GM23338 (cell line): Measurements from ENCODE around the gene ST6GALNAC6. TPM values are rescaled to one million over a fixed set of nuclear protein-coding genes. Genes with fewer than 3 reads are reported as not detected.

ENCODE experiments used
- CREB1 ChIP-seq: fragments of 250-450 bp; sonication (Bioruptor Pico); IDR thresholded peaks from 2 replicates; pipeline ENCODE4 v1.5.0; 2020; ENCODE audit warnings: low read depth, mild to moderate bottlenecking, moderate library complexity
- EZH2phosphoT487 ChIP-seq: fragments of 200-600 bp; sonication (generic); IDR thresholded peaks from one replicate; pipeline ENCODE4 v1.8.1; 2018; ENCODE audit warnings: antibody characterized with exemption; ENCODE audit not compliant: unreplicated experiment
- JUNB ChIP-seq: IDR thresholded peaks from one replicate; pipeline ENCODE4 v1.6.1; 2016; ENCODE audit warnings: antibody characterized with exemption; ENCODE audit not compliant: unreplicated experiment
- NANOG ChIP-seq: IDR thresholded peaks from 2 replicates; pipeline ENCODE4 v1.6.1; 2016; ENCODE audit warnings: antibody characterized with exemption, borderline replicate concordance
- POLR2AphosphoS5 ChIP-seq: IDR thresholded peaks from 2 replicates; pipeline ENCODE4 v1.6.1; 2016; ENCODE audit warnings: antibody characterized with exemption, low read depth
- REST ChIP-seq: IDR thresholded peaks from one replicate; pipeline ENCODE4 v1.6.1; 2018; ENCODE audit warnings: antibody characterized with exemption; ENCODE audit not compliant: unreplicated experiment
- STAT1 ChIP-seq: IDR thresholded peaks from one replicate; pipeline ENCODE4 v1.6.1; 2016; ENCODE audit warnings: antibody characterized with exemption; ENCODE audit not compliant: unreplicated experiment
- ZNF462 ChIP-seq: fragments of 250-450 bp; sonication (Bioruptor Pico); IDR thresholded peaks from 2 replicates; pipeline ENCODE4 v1.5.0; 2020; ENCODE audit warnings: mild to moderate bottlenecking, moderate library complexity
- polyA plus RNA-seq: library from polyadenylated mRNA; unstranded; fragments of >200 nt; fragmentation: Nextera tagmentation; extraction: Ambion mirVana; gene quantifications from 2 replicates; pipeline ENCODE4 v1.2.1, GENCODE V29; 2016
- total RNA-seq: library from RNA; depleted of rRNA; stranded (reverse); fragments of >200 nt; shearing (Covaris generic); gene quantifications from 2 replicates; pipeline ENCODE4 v1.2.3, GENCODE V29; 2014

Gene ST6GALNAC6
- total and polyA plus RNA-seq, 2 experiments from 2014 or later = 20.7 to 39.2 TPM

GRCh38 chr9:127860260-127860659 is 39.1 kb downstream of the ST6GALNAC6 start (continued):
- no peak for TF ChIP-seq ZNF462 (CRISPR knock-in tag)
- no peak for TF ChIP-seq EZH2phosphoT487
- TF ChIP-seq CREB1 (CRISPR knock-in tag) = no peak
- no peak for TF ChIP-seq JUNB
- no peak for TF ChIP-seq REST
- TF ChIP-seq STAT1 = no peak
- TF ChIP-seq POLR2AphosphoS5 = no peak
- no peak for TF ChIP-seq NANOG
